ENCODE data around the gene DYSF.

Gene DYSF

DNA sequence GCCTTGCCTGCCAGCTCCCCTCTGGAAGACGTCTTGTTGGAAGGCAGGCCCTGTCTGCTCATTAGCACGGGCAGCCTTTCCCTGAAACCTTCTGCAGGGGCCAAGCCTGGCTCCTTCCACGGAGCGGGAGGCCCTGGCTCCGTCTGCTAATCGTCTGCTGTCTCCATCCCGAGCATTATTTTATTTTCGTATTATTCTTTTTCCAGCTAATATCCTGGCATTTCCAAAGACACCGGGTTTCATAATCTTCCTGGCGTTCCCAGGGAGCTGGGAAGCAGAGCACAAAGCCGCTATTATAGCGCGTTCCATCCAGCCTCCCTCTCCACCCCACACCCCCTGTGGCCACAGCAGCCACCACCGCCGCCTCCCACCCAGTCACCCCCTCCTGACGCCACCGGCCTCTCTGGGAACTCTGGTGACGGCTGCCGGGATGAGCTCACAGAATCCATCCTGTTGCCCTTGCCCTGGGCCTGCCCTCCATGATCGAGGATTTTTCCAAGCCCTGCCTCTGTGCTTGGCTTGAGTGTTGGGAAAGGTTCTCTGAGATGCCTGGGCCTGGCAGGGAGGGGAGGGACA lies 125.5 kb downstream of the DYSF start:
- DNase-seq = no peak

GRCh38 chr2:71581026-71581425 lies 127.7 kb downstream of the DYSF start:
- DNase-seq = no peak

DNA sequence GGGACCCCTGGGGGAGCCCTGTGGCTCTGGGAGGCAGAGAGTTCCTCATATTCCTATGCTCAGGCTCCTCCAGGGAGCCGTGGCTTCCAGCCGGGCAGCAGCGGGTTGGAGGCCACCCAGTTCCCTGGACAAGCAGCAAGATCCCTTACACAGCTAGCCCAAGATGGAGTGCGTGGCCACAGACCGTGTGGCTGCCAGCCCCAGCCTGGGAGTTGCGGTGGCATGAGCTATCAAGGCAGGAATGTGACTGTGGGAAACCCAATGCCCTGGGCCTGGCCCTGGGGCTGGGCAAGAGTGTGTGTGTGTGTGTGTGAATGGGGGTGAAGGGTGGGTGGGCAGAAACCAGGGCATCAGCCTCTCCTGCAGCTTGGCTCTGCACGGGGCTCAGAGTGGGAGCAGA lies 130.5 kb downstream of the DYSF start:
- DNase-seq = no peak

- no peak for DNase-seq
Observed at GRCh38 chr2:71586471-71586870, 133.1 kb downstream of the DYSF start.

DNA sequence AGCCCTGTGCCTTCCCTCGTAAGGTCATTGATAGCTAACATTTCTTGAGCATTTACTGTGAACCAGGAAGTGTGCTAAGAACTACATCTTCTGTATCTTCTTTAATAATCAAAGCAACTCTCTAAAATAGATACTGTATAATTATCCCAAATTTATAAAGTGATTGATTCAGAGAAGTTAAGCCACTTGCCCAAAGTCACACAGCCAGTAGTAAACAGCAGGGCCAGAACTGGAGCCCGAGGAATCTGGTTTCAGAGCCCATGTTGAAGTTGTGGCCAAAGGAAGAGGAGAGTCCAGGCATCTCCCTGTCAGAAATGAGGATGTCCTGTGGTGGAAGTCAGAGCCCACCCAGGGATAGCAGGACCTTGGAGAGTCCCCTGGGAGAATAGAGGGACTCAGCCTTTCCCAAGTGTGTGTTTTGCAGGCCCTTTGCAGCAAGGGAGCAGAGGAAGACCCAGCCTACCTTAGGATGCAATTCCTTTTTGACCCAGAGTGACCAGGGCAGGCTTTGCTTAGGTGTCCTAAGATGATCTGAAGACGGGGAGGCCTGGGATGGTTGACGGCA lies 134.2 kb downstream of the DYSF start:
- no peak for DNase-seq

DNA sequence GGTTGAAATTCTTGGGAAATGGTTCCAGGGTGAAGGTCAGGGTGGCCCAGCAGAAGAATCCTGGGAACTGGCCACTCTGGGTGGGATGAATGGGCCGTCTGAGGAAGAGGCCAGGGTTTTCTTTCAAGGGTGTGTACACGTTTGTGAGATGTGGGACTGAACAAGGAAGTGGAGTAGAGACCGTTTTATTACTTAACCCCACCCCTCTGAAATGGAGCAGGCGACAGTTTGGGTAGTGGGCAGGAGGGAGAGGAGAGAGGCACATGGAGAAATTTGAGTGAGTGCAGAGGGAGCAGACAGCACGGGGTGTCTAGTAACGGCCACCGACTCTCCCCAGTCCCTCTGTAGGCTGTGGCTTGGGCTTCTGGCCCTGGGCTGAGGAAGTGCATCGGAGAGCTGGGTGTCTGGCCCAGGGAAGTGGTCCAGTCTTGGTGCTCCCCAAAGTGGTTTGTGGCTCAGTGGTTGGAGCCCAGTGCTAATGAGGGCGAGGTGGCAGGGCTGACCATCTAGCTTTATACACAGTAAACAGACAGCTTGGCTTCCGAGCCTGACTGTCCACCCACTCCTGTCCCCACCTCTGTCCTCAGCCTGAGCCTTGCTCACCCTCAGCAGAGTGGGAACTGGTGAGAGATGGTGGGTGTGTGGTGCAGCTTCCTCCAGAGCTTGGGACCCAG lies 135.3 kb downstream of the DYSF start:
- no peak for DNase-seq

- DNase-seq = no peak
Observed at GRCh38 chr2:71589763-71590162, 136.4 kb downstream of the DYSF start.

DNA sequence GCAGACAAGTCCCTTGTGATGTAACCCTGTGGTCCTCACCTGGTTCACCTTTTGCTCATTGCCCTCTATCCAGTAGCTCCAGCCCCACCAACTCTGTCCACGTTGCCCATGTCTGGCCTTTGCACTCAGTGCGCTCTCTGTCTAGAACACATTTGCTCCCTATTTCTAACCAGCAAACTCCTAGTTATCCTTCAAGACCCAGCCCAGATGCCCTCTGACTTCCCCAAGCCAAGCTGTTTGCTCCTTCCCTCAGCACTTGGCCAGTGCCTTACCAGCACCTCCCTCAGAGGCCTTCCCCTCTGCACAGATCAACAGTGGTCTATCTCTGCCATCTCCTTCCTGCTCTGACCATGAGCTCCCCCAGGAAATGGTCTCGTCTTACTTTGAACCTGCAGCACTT lies 137.7 kb downstream of the DYSF start:
- no peak for DNase-seq

- no peak for DNase-seq
Observed at GRCh38 chr2:71592181-71592711, 138.9 kb downstream of the DYSF start.

- DNase-seq = no peak
Observed at GRCh38 chr2:71595569-71595968, 142.2 kb downstream of the DYSF start.

GRCh38 chr2:71596011-71596410 lies 142.7 kb downstream of the DYSF start:
- DNase-seq = no peak

DNA sequence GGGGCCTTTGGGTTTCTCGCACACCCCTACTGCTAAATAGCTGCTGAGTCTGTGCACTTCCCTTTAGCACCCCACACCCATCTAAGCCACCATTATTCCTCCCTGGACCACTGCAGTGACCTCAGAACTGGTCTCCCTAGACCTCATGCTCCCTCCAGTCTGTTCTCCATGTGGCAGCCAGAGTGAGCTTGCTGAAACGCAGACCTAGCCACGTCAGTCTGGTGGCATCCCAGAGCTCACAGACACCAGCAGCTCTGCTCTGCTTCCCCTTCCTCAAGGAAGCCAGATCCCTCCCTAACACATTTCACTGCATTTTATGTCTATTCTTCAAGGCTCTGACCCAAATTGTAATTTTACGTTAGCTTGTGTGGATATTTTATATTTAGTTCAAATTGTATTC lies 144.4 kb downstream of the DYSF start:
- no peak for DNase-seq

DNA sequence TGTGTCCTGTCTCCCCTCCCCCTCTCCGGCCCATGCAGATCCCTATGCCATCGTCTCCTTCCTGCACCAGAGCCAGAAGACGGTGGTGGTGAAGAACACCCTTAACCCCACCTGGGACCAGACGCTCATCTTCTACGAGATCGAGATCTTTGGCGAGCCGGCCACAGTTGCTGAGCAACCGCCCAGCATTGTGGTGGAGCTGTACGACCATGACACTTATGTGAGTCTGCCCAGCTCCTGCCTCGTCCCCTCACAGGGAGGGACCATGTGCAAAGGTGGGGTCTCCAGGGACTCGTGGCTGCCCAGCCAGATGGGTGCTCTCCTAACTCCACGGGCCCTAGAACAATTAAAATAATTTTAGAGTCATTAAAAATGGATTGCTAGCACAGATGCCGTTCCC lies 145.2 kb downstream of the DYSF start:
- no peak for DNase-seq

GRCh38 chr2:71599038-71599437 lies 145.7 kb downstream of the DYSF start:
- no peak for DNase-seq

DNA sequence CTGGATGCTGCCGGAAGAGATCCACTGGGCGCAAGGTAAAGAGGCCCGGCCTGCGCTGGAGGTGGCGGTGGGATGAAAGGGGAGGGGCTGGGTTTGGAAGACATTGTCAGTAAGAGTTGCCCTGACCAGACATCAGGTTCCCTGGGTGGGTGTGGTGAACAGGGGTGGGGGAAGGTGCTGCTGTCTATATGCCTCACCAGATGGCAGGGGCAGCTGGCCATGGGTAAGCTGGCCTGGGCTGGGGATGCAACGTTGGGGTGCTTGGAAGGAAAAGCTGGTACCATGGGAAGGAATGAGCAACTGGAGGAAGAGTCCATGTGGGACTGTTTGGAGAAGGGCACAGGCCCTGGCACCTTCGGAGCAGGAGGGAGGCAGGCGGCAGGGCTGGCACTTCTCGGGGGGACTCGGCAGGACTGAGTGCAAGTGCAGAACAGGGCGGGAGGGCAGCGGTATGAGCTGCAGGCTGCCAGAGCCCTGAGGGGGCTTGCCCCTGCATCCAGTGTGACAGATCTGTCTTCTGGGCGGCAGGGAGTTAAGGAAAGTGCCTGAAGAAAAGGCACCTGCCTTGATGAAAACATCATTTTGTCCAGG lies 146.4 kb downstream of the DYSF start:
- no peak for DNase-seq

DNA sequence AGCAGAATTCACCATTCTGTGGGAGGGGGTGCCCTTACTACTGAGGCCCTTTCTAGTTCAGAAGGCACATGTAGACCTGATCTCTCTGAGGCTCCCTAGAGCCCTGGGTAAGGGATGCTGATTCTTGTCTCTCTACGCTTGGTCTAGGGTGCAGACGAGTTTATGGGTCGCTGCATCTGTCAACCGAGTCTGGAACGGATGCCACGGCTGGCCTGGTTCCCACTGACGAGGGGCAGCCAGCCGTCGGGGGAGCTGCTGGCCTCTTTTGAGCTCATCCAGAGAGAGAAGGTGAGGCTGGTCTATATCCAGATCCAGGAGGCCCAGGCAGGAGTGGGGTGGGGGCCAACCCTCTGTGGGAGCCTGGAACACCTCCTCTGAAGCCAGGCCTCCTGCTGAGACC lies 147.2 kb downstream of the DYSF start:
- no peak for DNase-seq

DNA sequence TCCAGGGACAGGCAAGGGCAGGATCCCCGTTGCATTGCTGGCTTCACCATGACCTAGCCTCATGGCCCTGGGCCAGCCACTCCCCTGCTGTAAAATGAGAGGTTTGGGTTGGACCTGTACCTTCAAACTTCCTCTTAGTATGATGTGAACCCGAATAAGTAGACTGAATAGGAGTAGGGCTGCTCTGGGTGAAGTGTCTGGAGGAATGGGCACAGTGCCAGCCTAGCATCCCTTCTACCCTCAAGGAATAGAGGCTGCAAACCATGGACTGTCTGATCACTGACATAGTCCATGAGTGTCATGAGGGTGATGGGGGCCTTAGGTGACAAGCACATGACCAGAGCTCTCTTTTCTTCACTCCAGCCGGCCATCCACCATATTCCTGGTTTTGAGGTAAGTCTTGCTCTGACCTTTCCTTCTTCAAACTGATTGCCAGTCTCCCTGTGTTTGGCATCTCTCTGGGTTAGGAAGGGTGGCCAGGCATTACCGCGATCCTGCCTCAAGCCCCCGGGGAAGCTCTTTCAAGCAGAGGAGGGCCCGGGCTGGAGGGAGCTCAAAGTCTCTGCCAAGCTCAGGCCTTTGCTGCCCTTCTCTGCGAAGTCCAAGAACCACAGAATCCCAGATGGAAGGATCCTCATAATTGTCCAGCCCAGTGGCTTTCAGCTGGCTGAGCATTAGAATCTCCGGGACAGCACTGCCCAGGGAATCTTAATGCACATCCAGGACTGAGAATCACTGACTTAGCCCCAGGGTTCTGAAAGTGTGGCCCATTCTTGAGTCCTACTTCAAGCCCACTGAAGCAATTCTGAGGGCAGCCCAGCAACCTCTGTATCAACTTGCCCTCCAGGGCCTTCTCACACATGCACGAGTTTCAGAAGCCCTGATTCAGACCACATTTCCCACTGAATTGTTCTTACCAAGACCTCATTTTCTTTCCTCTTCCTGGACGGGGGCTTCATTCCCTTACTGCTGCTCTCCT lies 148.1 kb downstream of the DYSF start:
- DNase-seq = no peak

- DNase-seq = no peak
Observed at GRCh38 chr2:71602115-71602495, 148.7 kb downstream of the DYSF start.

DNA sequence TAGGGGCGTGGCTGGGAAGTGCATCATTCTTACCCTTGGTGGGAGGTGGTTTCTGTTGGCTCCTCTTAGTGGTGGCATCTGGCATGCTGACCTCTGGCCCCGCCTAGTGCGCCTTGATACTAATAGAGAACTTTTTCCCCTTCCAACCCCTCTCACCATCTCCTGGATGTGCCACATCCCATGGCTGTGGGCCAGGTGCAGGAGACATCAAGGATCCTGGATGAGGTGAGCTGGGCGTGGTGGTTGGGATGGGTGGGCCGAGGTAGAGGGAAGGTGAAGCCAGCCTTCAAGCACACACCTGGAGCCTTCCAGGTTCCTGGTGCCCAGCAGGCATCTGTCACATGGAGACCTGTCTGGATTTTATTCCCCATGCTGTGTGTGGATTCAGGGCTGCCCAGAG lies 149.2 kb downstream of the DYSF start:
- DNase-seq = no peak

DNA sequence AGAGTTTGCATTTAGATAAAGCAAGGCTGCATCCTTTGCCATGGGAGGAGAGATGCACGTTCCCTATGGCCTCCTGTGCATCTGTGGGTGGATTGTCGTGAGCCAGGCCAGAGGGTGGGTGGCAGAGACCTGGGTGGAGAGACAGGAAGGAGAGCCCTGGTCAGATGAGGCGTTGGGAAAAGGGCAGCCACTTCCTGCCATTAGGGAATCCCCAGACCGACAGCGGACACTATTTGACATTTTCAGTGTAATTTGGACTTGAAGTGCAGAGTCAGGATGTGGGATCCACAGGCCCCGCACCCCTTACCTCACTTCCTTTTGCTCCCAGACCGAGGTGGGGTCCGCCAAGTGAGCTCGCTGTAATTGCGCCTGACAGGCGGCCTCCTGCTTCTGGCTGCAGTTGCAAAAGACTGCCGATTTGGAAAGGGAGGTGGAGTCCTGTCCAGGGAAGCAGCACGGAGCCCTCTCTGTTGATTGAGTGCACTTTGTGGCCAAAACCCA lies 150.0 kb downstream of the DYSF start:
- no peak for DNase-seq

DNA sequence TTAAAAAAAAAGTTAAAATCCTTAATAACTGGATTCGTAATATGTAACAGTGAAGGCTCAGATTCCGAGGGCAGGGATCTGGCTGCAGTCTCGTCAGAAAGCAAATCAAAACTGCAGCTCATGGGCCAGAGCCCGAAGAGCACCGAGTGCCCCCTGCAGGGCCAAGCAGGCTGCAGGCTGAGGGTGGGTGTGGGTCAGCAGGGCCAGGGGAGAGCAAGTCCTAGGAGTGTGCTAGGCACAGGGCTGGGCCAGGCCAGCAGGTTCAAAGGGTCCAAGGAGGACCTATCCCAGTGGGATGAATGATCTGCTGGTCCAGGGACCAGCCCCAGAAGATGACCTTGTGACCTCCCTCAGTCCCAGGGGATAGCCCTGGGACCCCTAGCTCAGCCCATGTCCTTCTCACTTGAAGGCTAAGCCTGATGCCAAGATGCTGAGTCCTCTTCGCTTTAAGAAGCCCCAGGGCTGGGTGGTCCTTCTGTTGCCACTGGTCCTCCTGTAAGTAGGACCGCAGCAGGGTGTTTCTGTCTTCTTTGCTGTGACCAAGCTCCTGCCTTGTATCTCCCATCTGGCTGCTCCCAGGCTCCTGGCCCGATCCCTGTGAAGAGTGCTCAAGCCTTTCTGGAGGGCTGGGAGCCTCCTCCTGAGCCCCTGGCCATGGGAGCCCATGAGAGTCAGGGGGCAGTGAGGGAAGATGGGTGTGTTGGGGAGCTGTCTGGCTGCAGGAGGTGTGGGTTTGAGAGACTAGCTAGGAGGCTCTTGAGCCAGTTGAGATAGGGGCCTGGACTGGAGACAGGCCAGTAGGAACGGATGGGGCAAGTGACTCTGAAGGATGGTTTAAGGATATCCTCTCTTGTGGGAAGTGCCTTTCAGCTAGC lies 150.7 kb downstream of the DYSF start:
- no peak for DNase-seq

GRCh38 chr2:71604726-71605120 lies 151.4 kb downstream of the DYSF start:
- no peak for DNase-seq

Data from stimulated activated CD8-positive, alpha-beta memory T cell treated with anti-CD3 and anti-CD28 coated beads, Interleukin-4, amount 100 ng/mL, for 48 hours (primary cell).